ENCODE results near the gene ACSS3.

- no peak for TF ChIP-seq TEAD4 (IDR thresholded peaks at IDR 0.05; ENCODE audit: borderline replicate concordance, insufficient read depth)
- TF ChIP-seq FOXM1 (IDR thresholded peaks at IDR 0.05; ENCODE audit: low read depth) = no peak
- no peak for TF ChIP-seq EZH2phosphoT487 (IDR thresholded peaks at IDR 0.05; ENCODE audit: borderline replicate concordance, low read depth)
- TF ChIP-seq CTCF (IDR thresholded peaks at IDR 0.05) = no peak
- TF ChIP-seq SMC3 (IDR thresholded peaks at IDR 0.05; ENCODE audit: low read depth, low read length) = no peak
- no peak for TF ChIP-seq RFX5 (IDR thresholded peaks at IDR 0.05; ENCODE audit: low read length)
- no peak for TF ChIP-seq EP300 (IDR thresholded peaks at IDR 0.05; ENCODE audit: borderline replicate concordance in 1 of 2, low read depth in 1 of 2, low read length in 1 of 2)
- TF ChIP-seq CHD2 (IDR thresholded peaks at IDR 0.05; ENCODE audit: low read length, partially characterized antibody) = no peak
- no peak for TF ChIP-seq REST (IDR thresholded peaks at IDR 0.05; ENCODE audit: low read depth, low read length)
These were observed 96.8 kb downstream of the ACSS3 start for GRCh38 chr12:81174664-81175063.
